NCI-H1694 (cell line): ENCODE data around the gene UBTD1.

Experiments
- DNase-seq: peaks from one replicate; lab custom pipeline; 2025; lab: John Stamatoyannopoulos, UW

Gene UBTD1

GRCh38 chr10:97483506-97483905 is 15.2 kb upstream of the UBTD1 start:
- no peak for DNase-seq

- no peak for DNase-seq
These were observed 14.8 kb upstream of the UBTD1 start for GRCh38 chr10:97483921-97484320.

- no peak for DNase-seq
These were observed 13.0 kb upstream of the UBTD1 start for GRCh38 chr10:97485647-97486281.

- DNase-seq = peak; percentile 8
These were observed 8.1 kb upstream of the UBTD1 start for GRCh38 chr10:97490592-97490991.

DNA sequence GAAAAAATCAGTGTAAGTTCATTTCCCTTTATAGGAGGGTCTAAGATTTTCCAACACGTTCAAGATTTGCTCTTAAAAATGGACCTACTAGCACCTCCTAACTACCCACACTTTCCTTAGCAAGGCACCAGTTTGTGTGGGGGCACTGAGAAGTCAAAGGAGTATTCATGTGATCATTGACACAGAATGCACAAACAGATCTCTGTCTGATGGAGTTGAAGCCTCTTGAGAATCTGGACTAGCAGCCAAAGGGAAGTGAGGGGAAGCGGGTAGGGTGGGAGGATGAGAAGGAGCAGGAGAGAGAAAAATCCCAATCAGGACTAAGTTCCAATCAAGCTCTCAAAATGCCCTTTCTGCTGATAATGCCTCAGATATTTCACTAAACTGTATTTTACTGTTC is 4.6 kb upstream of the UBTD1 start:
- no peak for DNase-seq

GRCh38 chr10:97494863-97495506 is 3.7 kb upstream of the UBTD1 start:
- no peak for DNase-seq

DNA sequence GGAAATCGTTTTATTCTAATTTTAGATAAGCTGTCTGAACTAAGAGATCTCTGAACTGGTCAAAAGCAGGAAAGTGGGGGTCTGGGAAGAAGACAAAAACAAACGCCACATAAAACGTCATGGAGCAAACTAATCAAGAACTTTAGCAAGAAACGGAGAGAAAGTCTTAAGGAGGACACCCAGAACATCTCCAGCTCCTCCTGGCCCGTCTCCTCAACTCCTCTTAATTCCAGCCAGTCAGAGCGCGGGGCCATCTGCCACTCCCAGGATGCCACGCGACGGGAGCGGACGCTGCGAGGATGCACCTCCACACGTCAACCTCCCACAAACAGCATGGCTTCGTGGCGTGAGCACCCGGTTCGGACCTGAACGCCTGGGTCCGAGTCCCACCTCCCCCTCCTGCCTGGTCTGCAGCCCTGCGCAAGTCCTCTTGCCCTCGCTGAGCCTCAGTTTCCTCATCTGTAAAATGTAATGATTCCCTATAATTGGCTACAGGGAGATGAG is 1.1 kb upstream of the UBTD1 start:
- DNase-seq = peak; percentile 30

GRCh38 chr10:97498076-97498840 is 466 bp upstream of the UBTD1 start, which contains the start of gene MMS19:
TSS of gene MMS19 (minus strand) at chr10:97498422. CDS start at chr10:97498384, 38 bp downstream.
- peak; percentile 89 for DNase-seq

DNA sequence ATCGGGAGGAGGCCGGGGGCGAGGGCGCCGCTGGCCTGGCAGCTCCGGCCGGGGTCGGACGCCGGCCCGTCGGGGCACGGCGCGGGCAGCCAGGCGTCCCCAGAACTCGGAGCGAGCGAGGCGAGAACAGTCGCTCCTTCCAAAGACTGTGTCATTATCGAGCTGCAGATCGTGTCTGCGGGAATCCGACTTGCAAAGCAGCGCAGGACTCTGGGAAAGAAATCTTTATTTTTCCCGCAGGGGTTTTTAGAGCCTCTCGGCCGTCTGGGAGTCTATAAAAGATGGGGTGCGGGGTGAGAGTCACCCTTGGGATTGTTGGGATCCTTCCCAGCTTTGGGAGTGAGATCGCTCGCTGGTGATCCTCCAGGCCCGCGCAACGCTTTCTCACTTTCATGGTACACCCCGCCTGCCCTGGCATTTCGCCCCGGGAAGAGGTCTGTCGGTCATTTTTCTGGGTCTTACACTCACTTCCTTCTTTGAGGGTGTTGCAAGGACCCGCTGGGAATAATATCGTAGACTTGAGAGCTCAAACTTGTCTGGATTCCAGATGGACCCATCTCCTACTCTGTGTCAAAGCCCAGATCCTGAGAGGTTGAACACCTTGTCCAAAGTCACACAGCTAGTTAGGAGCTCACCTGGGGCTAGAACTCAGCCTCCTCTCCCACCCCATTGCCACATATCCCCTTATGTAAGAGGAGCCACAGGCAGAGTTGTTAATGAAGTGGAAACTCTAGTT is 1.0 kb downstream of the UBTD1 start:
- no peak for DNase-seq

DNA sequence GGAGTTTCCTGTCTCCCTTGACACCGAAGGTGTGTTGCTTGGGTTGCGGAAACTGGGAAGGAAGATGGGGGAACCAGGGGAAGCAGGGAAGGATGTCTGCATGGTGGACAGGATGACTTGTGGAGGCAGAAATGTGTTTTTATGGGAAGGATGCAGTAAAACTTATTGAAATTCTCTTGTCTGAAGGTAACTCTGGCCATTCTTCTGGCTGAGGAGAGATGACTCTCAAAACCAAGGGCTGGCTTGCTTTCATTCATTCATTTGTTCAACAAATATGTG is 1.5 kb downstream of the UBTD1 start:
- no peak for DNase-seq

GRCh38 chr10:97502916-97503315 is 4.2 kb downstream of the UBTD1 start:
- no peak for DNase-seq

- DNase-seq = no peak
These were observed 4.7 kb downstream of the UBTD1 start for GRCh38 chr10:97503406-97503805.

DNA sequence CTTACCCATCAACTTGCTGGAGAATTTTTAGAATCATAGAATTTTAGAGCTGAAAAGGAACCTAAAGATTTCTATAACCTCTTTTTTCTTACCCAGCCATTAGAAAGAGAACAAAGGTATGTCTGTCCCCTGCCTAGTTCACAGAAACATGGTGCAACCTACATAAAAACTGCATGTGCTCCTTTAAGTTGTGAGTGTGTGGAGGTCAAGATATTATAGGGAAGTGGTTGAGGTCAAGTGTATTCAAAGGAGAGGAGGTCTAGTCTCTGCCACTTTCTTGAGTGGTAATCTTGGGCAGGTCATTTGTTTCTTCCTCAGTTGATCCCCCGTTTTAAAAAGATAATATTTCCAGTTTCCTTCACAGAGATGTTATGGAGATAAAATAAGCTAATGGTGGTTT is 6.4 kb downstream of the UBTD1 start:
- DNase-seq = no peak

DNA sequence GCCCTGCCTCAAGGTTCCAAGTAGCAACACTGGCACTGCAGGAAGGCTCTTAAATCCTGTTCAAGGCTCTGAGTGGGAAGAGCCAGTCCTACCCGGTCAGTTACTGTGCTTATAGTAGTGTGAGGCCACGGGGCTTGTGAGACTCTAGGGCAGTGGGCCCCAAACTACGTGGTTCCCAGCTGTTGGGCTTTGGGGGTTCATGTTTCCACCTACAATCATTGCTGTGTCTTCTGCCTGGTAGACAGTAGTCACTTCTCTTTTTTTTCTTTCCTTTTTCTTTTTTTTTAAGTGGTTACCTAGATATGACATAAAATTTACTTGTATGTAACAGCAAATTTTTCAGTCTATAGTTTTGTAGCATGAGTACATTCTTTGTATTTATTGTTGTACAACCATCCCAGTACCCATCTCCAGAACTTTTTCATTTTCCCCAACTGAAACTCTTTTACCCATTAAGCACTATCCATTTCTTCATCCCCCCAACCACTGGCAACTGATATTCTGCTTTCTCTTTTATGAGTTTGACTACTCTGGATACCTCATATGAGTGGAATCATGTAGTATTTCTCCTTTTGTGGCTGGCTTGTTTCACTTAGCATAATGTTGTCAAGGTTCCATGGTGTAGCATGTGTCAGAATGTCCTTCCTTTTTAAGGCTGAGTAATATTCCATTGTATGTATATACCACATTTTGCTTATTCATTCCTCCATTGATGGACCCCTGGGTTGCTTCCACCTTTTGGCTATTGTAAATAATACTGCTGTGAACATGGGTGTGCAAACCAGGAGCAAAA is 7.7 kb downstream of the UBTD1 start:
- DNase-seq = no peak

DNA sequence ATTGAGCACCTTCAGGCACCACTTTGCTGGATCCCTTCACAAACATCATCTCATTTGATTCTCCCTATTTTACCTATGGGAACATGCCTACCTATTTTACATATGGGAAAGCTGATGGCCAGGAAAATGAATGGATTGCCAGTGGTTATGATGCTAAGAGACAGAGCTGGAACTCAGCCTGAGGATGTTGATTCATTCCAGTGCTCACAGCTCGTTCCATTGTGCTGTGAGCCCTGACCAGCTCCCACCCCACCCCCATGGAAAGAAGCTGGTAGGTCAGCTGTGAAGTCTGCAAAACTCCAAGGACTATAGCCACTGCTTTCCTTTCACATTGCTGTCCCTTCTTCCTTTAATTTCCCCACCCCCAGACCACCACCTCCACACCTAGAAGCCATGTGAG is 9.6 kb downstream of the UBTD1 start:
- no peak for DNase-seq

- DNase-seq = no peak
These were observed 10.5 kb downstream of the UBTD1 start for GRCh38 chr10:97509120-97509680.

GRCh38 chr10:97510686-97511085 is 12.0 kb downstream of the UBTD1 start:
- no peak for DNase-seq

DNA sequence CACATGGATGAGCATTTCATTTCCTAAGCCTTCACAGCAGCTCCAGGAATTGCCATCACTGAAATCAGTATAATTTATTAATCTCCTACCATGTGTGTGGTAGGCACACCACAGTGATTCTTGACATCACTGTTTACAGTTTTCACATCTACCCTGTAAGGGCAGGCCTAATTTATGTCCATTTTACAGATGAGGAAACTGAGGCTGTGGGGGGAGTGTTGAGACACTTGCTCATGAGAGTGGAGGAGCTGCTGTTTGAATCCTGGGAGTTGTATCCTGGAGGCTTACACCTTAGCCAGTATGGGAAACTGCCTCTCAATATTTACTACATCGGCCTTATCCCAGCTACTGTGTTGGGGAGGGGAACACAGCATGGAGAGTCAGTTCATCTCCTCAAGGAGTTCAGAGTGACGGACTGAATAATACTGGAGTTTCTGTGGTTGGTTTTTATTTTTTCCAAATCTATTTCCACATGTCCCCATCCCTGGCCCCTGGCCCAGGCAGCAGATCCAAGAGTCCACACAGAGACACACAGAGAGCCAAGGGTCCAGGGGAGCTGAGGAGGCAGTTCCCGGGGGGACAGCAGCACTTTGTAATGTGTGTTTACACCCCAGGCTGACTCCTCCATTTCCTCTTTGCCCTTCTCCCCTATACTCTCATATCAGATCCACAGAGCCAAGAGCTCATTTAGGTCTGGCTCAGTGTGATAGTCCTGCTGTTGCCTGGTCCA is 13.2 kb downstream of the UBTD1 start:
- no peak for DNase-seq

- no peak for DNase-seq
These were observed 14.3 kb downstream of the UBTD1 start for GRCh38 chr10:97512993-97513392.

- DNase-seq = no peak
These were observed 15.6 kb downstream of the UBTD1 start for GRCh38 chr10:97514344-97514743.
